ENCODE measurements around the gene TMEM250.

Gene TMEM250

DNA sequence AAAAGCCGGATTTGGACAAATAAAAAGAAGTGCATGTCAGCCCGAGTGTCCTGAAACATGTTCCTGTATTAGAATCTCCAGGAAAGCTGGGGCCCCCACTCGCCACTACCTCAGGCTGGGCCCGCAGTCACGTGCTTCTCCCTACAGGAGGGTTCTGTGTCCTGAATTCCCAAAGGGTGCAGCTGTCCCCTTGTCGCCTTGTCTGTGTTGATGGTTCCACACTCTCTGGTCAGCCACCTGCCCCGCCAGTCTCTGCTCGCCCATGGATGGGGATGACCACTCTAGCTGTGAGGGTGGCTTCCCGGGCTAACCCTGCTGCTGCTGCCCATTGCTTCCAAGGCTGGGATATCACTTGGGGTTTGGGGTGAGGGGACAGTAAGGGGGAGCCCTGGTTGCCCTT, 3.1 kb upstream of the TMEM250 start:
- H3K4me3 ChIP-seq (ENCODE audit: low read depth, low read length) = no peak overlapping the region
- no peak for TF ChIP-seq MYC (IDR thresholded peaks at IDR 0.05; ENCODE audit: low read depth, low read length)
- TF ChIP-seq, protein P1, sequence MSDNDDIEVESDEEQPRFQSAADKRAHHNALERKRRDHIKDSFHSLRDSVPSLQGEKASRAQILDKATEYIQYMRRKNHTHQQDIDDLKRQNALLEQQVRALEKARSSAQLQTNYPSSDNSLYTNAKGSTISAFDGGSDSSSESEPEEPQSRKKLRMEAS (IDR thresholded peaks at IDR 0.05; ENCODE audit: low read depth, low read length) = no peak
- no peak for TF ChIP-seq POLR2A (IDR thresholded peaks at IDR 0.05; ENCODE audit: extremely low read depth, insufficient read length)
- TF ChIP-seq, protein P2, sequence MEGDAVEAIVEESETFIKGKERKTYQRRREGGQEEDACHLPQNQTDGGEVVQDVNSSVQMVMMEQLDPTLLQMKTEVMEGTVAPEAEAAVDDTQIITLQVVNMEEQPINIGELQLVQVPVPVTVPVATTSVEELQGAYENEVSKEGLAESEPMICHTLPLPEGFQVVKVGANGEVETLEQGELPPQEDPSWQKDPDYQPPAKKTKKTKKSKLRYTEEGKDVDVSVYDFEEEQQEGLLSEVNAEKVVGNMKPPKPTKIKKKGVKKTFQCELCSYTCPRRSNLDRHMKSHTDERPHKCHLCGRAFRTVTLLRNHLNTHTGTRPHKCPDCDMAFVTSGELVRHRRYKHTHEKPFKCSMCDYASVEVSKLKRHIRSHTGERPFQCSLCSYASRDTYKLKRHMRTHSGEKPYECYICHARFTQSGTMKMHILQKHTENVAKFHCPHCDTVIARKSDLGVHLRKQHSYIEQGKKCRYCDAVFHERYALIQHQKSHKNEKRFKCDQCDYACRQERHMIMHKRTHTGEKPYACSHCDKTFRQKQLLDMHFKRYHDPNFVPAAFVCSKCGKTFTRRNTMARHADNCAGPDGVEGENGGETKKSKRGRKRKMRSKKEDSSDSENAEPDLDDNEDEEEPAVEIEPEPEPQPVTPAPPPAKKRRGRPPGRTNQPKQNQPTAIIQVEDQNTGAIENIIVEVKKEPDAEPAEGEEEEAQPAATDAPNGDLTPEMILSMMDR (IDR thresholded peaks at IDR 0.05; ENCODE audit: low read depth, low read length) = no peak

DNA sequence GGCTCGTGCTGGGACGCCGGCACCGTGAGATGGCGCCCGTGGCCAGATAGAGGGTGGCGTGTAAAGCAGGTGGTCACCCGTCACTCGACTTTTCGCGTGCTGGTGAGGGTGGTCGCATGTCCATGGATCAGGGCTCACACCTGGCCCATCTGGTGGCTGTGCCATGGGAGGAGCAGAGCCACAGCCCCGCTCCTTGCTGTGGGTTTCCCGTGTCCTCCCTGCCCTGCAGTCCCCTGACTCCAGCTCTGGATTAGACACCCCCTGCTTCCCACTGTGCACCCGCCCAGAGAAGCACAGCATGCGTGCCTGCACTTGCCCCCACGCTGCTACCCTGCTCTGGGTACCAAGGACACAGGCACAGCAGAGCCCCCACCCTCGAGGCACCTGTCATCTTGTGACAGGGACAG, 1.8 kb upstream of the TMEM250 start:
- TF ChIP-seq POLR2A (IDR thresholded peaks at IDR 0.05; ENCODE audit: extremely low read depth, insufficient read length) (no peak), MYC (IDR thresholded peaks at IDR 0.05; ENCODE audit: low read depth, low read length) (no peak)
- TF ChIP-seq, protein P1 (IDR thresholded peaks at IDR 0.05; ENCODE audit: low read depth, low read length) = no peak
- TF ChIP-seq, protein P2 (IDR thresholded peaks at IDR 0.05; ENCODE audit: low read depth, low read length) = no peak
- DNase-seq (ENCODE audit: low read depth) = no peak

More for the DNA sequence above, 3.1 kb upstream of the TMEM250 start:
- no peak for DNase-seq (ENCODE audit: low read depth)

DNA sequence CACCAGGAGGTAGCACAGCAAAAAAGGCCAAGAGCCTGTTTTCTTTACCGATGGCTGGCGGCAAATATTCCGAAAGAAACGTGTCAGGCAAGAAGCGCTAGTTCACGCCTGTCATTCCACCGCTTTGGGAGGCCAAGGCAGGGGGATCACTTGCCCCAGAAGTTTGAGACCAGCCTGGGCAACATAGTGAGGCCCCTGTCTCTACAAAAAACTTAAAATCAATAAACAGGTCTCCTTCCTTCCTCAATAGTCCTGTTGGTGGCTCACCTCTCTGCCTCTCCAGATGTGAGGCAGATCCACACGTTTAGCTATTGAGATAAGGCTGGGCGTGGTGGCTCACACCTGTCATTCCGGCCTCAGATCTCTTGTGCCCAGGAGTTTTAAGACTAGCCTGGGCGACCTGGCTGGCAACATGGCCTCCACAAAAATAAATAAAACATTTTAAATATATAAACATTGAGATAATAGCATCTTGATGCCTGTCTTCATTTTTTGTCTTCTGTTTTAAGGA, 1.3 kb upstream of the TMEM250 start:
- TF ChIP-seq MYC (IDR thresholded peaks at IDR 0.05; ENCODE audit: low read depth, low read length) (no peak), POLR2A (IDR thresholded peaks at IDR 0.05; ENCODE audit: extremely low read depth, insufficient read length) (no peak)
- TF ChIP-seq, protein P1 (IDR thresholded peaks at IDR 0.05; ENCODE audit: low read depth, low read length) = no peak
- TF ChIP-seq, protein P2 (IDR thresholded peaks at IDR 0.05; ENCODE audit: low read depth, low read length) = no peak
- H3K4me3 ChIP-seq (ENCODE audit: low read depth, low read length) = peak overlapping the region; percentile 53
- no peak for DNase-seq (ENCODE audit: low read depth)

More for the DNA sequence above, 1.8 kb upstream of the TMEM250 start:
- no peak overlapping the region for H3K4me3 ChIP-seq (ENCODE audit: low read depth, low read length)

DNA sequence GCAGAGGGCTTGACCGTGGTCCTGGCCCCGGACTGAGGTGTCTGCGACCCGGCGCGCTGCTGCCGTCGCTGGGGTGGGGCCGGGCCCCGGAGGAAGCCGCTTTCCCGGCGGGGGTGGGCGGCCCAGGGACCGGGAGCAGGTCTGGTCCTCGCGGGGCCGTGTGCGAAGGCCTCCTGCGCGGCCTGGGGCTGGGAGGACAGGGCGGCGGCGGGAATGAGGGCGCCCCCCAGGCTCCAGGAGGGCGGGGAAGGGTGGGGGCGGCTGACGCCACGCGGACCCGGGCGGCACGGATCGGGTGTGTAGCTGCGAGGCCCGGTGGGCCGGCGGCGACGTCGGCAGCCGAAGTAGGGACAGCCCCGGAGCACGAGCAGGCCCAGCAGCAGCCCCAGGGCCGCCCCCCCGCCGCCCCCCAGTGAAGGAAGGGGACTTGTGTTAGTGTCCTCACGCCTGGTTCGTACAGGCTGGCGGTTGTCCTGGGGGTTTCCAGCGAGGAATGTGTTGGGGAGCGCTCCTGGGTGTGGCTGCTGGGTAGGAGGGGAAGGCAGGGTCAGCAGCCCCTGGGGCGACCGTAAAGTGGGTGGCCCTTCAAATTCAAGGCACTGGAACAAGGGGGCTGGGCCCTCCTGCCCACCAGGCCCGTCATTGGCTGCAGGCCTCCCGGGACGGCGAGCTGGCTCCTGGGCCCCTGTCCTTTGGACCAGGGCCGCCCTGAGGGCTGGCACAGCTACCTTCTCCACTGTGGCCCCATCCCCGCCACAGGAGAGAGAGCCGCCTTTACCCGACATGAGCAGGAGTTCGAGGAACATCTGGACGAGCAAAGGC, 597 bp upstream of the TMEM250 start:
- H3K4me3 ChIP-seq (ENCODE audit: low read depth, low read length) = peak overlapping the region; percentile 53
- no peak for TF ChIP-seq MYC (IDR thresholded peaks at IDR 0.05; ENCODE audit: low read depth, low read length)
- TF ChIP-seq, protein P2 (IDR thresholded peaks at IDR 0.05; ENCODE audit: low read depth, low read length) = no peak
- no peak for TF ChIP-seq POLR2A (IDR thresholded peaks at IDR 0.05; ENCODE audit: extremely low read depth, insufficient read length)
- DNase-seq (ENCODE audit: low read depth) = peak; percentile 65

DNA sequence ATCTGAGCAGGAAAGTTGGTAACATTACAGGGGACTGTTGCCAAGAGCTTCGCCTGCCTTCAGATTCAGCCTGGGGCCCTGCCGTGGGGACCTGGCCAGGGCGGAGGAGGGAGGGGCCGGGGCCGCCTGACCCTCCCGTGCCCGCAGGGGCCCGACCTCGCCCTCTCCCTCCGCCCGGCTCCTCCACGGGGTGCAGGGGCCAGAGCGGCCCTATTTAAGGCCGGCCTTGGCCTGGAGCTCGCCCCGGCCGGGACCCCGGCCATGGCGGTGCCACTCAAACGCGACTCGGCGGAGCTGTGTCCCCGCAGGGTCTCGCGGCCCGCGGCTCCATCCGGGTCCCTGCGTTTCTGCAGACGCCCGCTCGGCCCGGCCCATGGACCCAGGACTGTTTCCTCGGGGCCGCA, 757 bp downstream of the TMEM250 start:
- H3K4me3 ChIP-seq (ENCODE audit: low read depth, low read length) = peak overlapping the region; percentile 78
- TF ChIP-seq, protein P1 (IDR thresholded peaks at IDR 0.05; ENCODE audit: low read depth, low read length) = no peak
- TF ChIP-seq POLR2A (IDR thresholded peaks at IDR 0.05; ENCODE audit: extremely low read depth, insufficient read length) = no peak
- no peak for TF ChIP-seq MYC (IDR thresholded peaks at IDR 0.05; ENCODE audit: low read depth, low read length)
- TF ChIP-seq, protein P2 (IDR thresholded peaks at IDR 0.05; ENCODE audit: low read depth, low read length) = no peak
- peak; percentile 47 for DNase-seq (ENCODE audit: low read depth)
